Fibroblast of villous mesenchyme (primary cell): ENCODE data around the gene ZNF549. TPM values are rescaled to one million over a fixed set of nuclear protein-coding genes. Genes with fewer than 3 reads are reported as not detected.
"Not testable (repeated sequence)": the region's sequence is repeated elsewhere in the genome, so short reads cannot be mapped to it uniquely, and the experiment has no call there.

ENCODE experiments used
- DNase-seq: peaks from one replicate; pipeline ENCODE4 v3.0.0-alpha.2; 2010; ENCODE audit warnings: low read depth
- H3K4me3 ChIP-seq: 2 replicates; pipeline ENCODE4 v1.5.1; 2011; ENCODE audit warnings: low read depth, mild to moderate bottlenecking, low read length
- total RNA-seq: library from RNA; depleted of rRNA; stranded (reverse); fragments of >200 nt; gene quantifications from 2 replicates; pipeline ENCODE4 v1.2.3, GENCODE V29; 2012
- TF ChIP-seq, protein P1 (sequence below): IDR thresholded peaks from 2 replicates; pipeline ENCODE4 v1.5.1; 2012; ENCODE audit warnings: low read depth, mild to moderate bottlenecking, low read length; ENCODE audit not compliant: insufficient read depth

Gene ZNF549
- total RNA-seq, 1 donor = 6.5 TPM

DNA sequence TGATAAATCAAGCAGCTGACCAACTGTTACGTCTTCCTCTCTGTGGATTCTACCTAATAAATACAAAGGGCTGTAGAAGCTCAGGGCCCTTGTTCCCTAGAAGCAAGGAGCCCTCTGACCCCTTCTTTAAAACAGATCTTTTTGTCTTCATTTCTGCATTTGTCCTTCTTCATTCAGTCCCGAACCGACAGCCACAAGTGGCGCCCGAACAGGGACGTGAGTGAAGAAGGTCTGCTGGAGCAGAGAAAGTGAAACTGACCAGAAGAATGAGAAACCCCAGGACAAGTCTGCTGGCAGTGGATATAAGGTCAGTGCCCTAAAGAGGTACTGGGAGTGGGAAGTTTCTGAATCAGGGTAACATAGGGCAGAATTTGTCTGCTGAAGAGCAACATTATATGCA, 14.3 kb upstream of the ZNF549 start:
- DNase-seq = peak; percentile 18
- H3K4me3 ChIP-seq = no peak overlapping the region
- TF ChIP-seq, protein P1, sequence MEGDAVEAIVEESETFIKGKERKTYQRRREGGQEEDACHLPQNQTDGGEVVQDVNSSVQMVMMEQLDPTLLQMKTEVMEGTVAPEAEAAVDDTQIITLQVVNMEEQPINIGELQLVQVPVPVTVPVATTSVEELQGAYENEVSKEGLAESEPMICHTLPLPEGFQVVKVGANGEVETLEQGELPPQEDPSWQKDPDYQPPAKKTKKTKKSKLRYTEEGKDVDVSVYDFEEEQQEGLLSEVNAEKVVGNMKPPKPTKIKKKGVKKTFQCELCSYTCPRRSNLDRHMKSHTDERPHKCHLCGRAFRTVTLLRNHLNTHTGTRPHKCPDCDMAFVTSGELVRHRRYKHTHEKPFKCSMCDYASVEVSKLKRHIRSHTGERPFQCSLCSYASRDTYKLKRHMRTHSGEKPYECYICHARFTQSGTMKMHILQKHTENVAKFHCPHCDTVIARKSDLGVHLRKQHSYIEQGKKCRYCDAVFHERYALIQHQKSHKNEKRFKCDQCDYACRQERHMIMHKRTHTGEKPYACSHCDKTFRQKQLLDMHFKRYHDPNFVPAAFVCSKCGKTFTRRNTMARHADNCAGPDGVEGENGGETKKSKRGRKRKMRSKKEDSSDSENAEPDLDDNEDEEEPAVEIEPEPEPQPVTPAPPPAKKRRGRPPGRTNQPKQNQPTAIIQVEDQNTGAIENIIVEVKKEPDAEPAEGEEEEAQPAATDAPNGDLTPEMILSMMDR = no peak

DNA sequence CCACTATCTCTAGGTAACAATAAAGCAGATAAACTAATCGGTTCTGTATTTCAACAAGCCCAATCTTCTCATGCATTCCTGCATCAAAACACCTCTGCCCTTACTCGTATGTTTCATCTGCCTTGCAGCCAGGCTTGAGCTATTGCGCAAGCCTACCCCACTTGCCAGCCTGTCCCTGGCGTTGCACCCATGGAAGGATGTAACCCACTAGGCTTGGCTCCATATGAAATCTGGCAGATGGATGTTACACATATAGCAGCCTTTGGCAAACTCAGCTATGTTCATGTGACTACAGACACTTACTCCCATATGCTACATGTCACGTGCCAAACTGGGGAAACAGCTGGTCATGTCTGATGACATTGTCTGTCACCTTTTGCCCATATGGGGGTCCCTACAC, 11.9 kb upstream of the ZNF549 start:
- no peak overlapping the region for H3K4me3 ChIP-seq
- no peak for DNase-seq
- TF ChIP-seq, protein P1 = no peak

DNA sequence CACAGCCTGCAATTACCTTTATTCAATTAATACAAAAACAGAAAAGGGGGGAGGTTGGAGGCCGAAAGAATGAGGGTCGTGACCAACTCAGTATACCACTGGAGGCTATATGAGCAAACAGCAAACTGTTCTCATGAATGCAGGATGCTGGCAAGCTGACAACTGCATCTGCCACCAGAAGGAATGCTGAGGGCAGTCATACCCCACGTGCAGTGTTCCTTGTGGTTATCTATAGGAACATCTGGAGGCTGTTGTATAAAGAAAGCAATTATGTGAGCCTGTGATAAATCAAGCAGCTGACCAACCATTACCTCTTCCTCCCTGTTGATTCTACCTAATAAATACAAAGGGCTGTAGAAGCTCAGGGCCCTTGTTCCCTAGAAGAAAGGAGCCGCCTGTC, 9.1 kb upstream of the ZNF549 start:
- not testable (repeated sequence) for DNase-seq, H3K4me3 ChIP-seq

DNA sequence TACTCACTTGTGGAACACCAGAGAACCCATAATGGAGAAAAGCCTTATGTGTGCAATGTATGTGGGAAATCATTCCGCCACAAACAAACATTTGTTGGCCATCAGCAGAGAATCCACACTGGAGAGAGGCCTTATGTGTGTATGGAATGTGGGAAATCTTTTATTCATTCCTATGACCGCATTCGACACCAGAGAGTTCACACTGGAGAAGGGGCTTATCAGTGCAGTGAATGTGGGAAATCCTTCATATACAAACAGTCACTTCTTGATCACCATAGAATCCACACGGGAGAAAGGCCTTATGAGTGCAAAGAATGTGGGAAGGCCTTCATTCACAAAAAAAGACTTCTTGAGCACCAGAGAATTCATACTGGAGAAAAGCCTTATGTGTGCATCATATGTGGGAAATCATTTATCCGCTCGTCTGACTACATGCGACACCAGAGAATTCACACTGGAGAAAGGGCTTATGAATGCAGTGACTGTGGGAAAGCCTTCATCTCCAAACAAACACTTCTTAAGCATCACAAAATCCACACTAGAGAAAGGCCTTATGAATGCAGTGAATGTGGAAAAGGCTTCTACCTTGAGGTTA, 10.9 kb downstream of the ZNF549 start:
- no peak overlapping the region for H3K4me3 ChIP-seq
- TF ChIP-seq, protein P1 = no peak
- DNase-seq = no peak

DNA sequence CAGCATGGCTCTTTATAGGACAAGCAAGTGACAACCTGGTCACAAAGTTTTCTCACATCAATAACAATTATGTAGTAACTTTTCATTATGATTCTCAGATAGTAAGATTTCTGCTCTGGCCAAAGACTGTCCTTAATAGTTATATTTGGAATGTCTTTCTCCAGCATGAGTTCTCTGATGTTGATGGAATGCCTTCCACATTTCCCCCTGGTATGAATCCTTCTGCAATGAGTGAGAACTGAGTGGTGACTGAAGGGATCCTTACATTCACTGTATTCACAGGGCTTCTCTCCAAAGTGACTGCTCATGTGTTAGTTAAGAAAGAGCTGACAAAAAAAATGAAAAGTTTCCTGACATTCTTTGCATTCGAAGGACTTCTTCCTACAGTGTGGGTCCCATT, 19.4 kb downstream of the ZNF549 start:
- TF ChIP-seq, protein P1 = no peak

DNA sequence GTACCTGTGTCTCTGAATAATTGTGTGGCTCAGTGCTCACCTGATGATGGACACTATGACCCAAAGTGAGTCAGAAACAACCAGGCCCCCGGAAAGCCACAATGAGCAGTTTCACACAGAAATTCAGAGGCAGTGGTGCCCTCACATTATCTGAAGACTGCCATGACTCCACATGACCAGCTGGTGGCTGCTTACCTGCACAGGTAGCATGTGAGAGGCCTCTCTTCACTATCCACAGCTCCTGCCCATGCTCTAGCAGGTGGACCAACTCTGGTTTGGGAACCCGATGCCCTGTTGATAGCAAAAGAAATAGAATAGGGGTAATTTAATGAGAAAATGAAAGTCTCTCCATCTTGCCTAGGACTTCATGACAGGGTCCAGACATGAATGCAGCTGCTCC, 25.3 kb downstream of the ZNF549 start:
- DNase-seq = no peak
- TF ChIP-seq, protein P1 = no peak

More for the DNA sequence above, 19.4 kb downstream of the ZNF549 start:
- no peak overlapping the region for H3K4me3 ChIP-seq
- DNase-seq = no peak

DNA sequence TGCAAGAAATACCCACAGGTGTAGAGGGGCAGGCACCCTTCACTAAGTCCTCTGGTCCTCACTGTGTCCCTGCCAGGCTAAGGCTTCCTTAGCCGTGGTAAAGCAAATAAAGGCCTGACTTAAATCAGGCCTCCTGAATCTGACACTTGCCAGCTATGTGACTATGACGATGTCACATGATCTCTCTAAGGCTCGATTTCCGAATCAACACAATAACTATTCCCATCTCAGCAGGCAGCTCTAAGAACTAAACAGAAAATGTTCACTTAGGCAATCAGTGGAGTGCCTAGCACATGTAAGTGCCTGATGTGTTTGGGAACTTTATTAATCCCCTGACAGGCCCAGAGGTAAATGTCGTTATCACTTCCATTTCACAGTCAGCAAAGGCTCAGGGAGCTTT, 30.5 kb downstream of the ZNF549 start:
- no peak for DNase-seq
- TF ChIP-seq, protein P1 = no peak

More for the DNA sequence above, 25.3 kb downstream of the ZNF549 start:
- H3K4me3 ChIP-seq = no peak overlapping the region

More for the DNA sequence above, 30.5 kb downstream of the ZNF549 start:
- H3K4me3 ChIP-seq = no peak overlapping the region
